Stimulated activated CD8-positive, alpha-beta memory T cell treated with anti-CD3 and anti-CD28 coated beads, Interleukin-7, amount 100 ng/mL, for 24 hours (primary cell): ENCODE data around the gene MRFAP1.
A peak's percentile ranks its signal among the peaks of the same experiment; 100 is the strongest.
"Not testable (repeated sequence)": the region's sequence is repeated elsewhere in the genome, so short reads cannot be mapped to it uniquely, and the experiment has no call there.

Experiments
- DNase-seq: peaks from one replicate; pipeline ENCODE4 v3.0.0-alpha.2; 2020; ENCODE audit warnings: low read depth

The MRFAP1 gene

GRCh38 chr4:6668391-6668790 lies 27.9 kb downstream of the MRFAP1 start:
- DNase-seq: no peak

- no peak for DNase-seq
These were observed 31.2 kb downstream of the MRFAP1 start for GRCh38 chr4:6671648-6672047.

- no peak for DNase-seq
These were observed 31.6 kb downstream of the MRFAP1 start for GRCh38 chr4:6672131-6672530.

- not testable (repeated sequence) for DNase-seq
These were observed 32.2 kb downstream of the MRFAP1 start for GRCh38 chr4:6672541-6673190.

GRCh38 chr4:6673191-6673659 lies 32.7 kb downstream of the MRFAP1 start:
- DNase-seq: not testable (repeated sequence)

GRCh38 chr4:6673660-6674499 lies 33.4 kb downstream of the MRFAP1 start:
- DNase-seq: peak; percentile 85

- DNase-seq: no peak
These were observed 34.1 kb downstream of the MRFAP1 start for GRCh38 chr4:6674500-6675149.

- DNase-seq: no peak
These were observed 36.5 kb downstream of the MRFAP1 start for GRCh38 chr4:6676722-6677558.

- DNase-seq: no peak
These were observed 40.0 kb downstream of the MRFAP1 start for GRCh38 chr4:6680372-6681034.

GRCh38 chr4:6681191-6681590 lies 40.7 kb downstream of the MRFAP1 start:
- DNase-seq: no peak

GRCh38 chr4:6682862-6683590 lies 42.5 kb downstream of the MRFAP1 start:
- no peak for DNase-seq

- no peak for DNase-seq
These were observed 44.2 kb downstream of the MRFAP1 start for GRCh38 chr4:6684656-6685055.

- DNase-seq: no peak
These were observed 45.8 kb downstream of the MRFAP1 start for GRCh38 chr4:6686104-6686787.

GRCh38 chr4:6687947-6688878 lies 47.7 kb downstream of the MRFAP1 start:
- DNase-seq: no peak

- peak; percentile 56 for DNase-seq
These were observed 48.5 kb downstream of the MRFAP1 start for GRCh38 chr4:6688879-6689505.

GRCh38 chr4:6689506-6689960 lies 49.0 kb downstream of the MRFAP1 start:
- DNase-seq: no peak
